Hepatocyte (in vitro differentiated cells): Measurements from ENCODE around the gene KDM2A. TPM values are rescaled to one million over a fixed set of nuclear protein-coding genes. Genes with fewer than 3 reads are reported as not detected.

Source experiments
- DNase-seq: peaks from one replicate; pipeline ENCODE4 v3.0.0-alpha.2; 2016; ENCODE audit warnings: low spot score
- H2AFZ ChIP-seq: fragments of 200-600 bp; sonication (generic); 2 replicates; pipeline ENCODE4 v1.6.0; 2016; ENCODE audit warnings: antibody characterized with exemption, mild to moderate bottlenecking
- H3K27ac ChIP-seq: fragments of 200-600 bp; sonication (generic); 2 replicates; pipeline ENCODE4 v1.5.1; 2016; ENCODE audit warnings: mild to moderate bottlenecking
- H3K27me3 ChIP-seq: fragments of 200-600 bp; sonication (generic); 2 replicates; pipeline ENCODE4 v1.6.1; 2016
- H3K36me3 ChIP-seq: fragments of 200-600 bp; sonication (generic); replicated peaks from 2 replicates; pipeline ENCODE4 v1.5.1; 2016; ENCODE audit warnings: low read depth; ENCODE audit not compliant: insufficient read depth
- H3K4me1 ChIP-seq: fragments of 200-600 bp; sonication (generic); 2 replicates; pipeline ENCODE4 v1.5.1; 2016; ENCODE audit warnings: mild to moderate bottlenecking, moderate library complexity; ENCODE audit not compliant: insufficient read depth
- H3K4me2 ChIP-seq: fragments of 200-600 bp; sonication (generic); 2 replicates; pipeline ENCODE4 v1.6.0; 2016
- H3K4me3 ChIP-seq: fragments of 200-600 bp; sonication (generic); 2 replicates; pipeline ENCODE4 v1.5.1; 2016; ENCODE audit warnings: mild to moderate bottlenecking
- H3K79me2 ChIP-seq: fragments of 200-600 bp; sonication (generic); 2 replicates; pipeline ENCODE4 v1.6.0; 2017; ENCODE audit warnings: mild to moderate bottlenecking
- H3K9me2 ChIP-seq: fragments of 200-600 bp; sonication (generic); replicated peaks from 2 replicates; pipeline ENCODE4 v1.6.0; 2017; ENCODE audit warnings: mild to moderate bottlenecking; ENCODE audit not compliant: insufficient read depth
- H3K9me3 ChIP-seq: fragments of 200-600 bp; sonication (generic); 2 replicates; pipeline ENCODE4 v1.5.1; 2016; ENCODE audit warnings: low read depth, mild to moderate bottlenecking
- H4K20me1 ChIP-seq: fragments of 200-600 bp; sonication (generic); 2 replicates; pipeline ENCODE4 v1.6.0; 2016; ENCODE audit warnings: mild to moderate bottlenecking; ENCODE audit not compliant: insufficient read depth, poor library complexity, severe bottlenecking
- CTCF ChIP-seq: fragments of 200-600 bp; sonication (generic); IDR thresholded peaks from 2 replicates; pipeline ENCODE4 v1.5.1; 2016; ENCODE audit warnings: antibody characterized with exemption, mild to moderate bottlenecking; ENCODE audit not compliant: poor library complexity
- EZH2 ChIP-seq: fragments of 200-600 bp; sonication (generic); IDR thresholded peaks from 2 replicates; pipeline ENCODE4 v1.6.1; 2016; ENCODE audit warnings: antibody characterized with exemption, mild to moderate bottlenecking, borderline replicate concordance
- EZH2phosphoT487 ChIP-seq: fragments of 200-600 bp; sonication (generic); IDR thresholded peaks from one replicate; pipeline ENCODE4 v1.6.1; 2018; ENCODE audit warnings: antibody characterized with exemption, mild to moderate bottlenecking, low read depth, moderate library complexity; ENCODE audit not compliant: unreplicated experiment, severe bottlenecking
- WGBS: methylation state at CpG from one replicate; pipeline ENCODE4 v1.1.6; 2016; ENCODE audit warnings: low lambda C conversion rate; ENCODE audit errors: missing lambda C conversion rate; 5-methylcytosine and 5-hydroxymethylcytosine counted together
- polyA plus RNA-seq: library from polyadenylated mRNA; unstranded; fragments of >200 nt; fragmentation: Nextera tagmentation; extraction: Ambion mirVana; gene quantifications from 2 replicates; pipeline ENCODE4 v1.2.1, GENCODE V29; 2016
- total RNA-seq: library from RNA; depleted of rRNA; stranded (reverse); fragments of >200 nt; gene quantifications from 2 replicates; pipeline ENCODE4 v1.2.3, GENCODE V29; 2014

The KDM2A gene
- total and polyA plus RNA-seq, 2 experiments from 2014 or later, result 18.7 to 51.2 TPM

GRCh38 chr11:67146516-67147226 lies 27.6 kb downstream of the KDM2A start:
- Histone ChIP-seq H3K27me3 (no peaks in the 10 kb centered on the region), H3K4me2 (no peak overlapping the region), H3K9me3 (no peaks in the 10 kb centered on the region), H3K79me2 (peaks cover 100% of the 10 kb centered on the region), H3K36me3 (no peaks in the 10 kb centered on the region), H2AFZ (no peak overlapping the region), H3K27ac (no peak overlapping the region), H3K9me2 (no peaks in the 10 kb centered on the region), H3K4me1 (no peaks in the 10 kb centered on the region), H3K4me3 (no peak overlapping the region), H4K20me1 (peaks cover 35% of the 10 kb centered on the region)
- DNase-seq, result no peak
- WGBS, result 85% methylated on average over 5 of the region's 5 CpGs
- TF ChIP-seq CTCF (no peak), EZH2phosphoT487 (no peak), EZH2 (no peak)

- Histone ChIP-seq H3K9me3 (no peaks in the 10 kb centered on the region), H3K4me2 (no peak overlapping the region), H3K4me3 (no peak overlapping the region), H3K79me2 (peaks cover 93% of the 10 kb centered on the region), H3K4me1 (no peaks in the 10 kb centered on the region), H3K27me3 (no peaks in the 10 kb centered on the region), H4K20me1 (peaks cover 20% of the 10 kb centered on the region), H2AFZ (no peak overlapping the region), H3K27ac (no peak overlapping the region), H3K36me3 (no peaks in the 10 kb centered on the region), H3K9me2 (no peaks in the 10 kb centered on the region)
- TF ChIP-seq CTCF, result no peak
- TF ChIP-seq EZH2, result no peak
- TF ChIP-seq EZH2phosphoT487, result no peak
- 94% methylated on average over 4 of the region's 4 CpGs for whole genome bisulfite sequencing
- DNase-seq, result no peak
These were observed 34.9 kb downstream of the KDM2A start for GRCh38 chr11:67153971-67154370.

GRCh38 chr11:67154726-67155125 lies 35.7 kb downstream of the KDM2A start:
- Histone ChIP-seq H2AFZ (no peak overlapping the region), H3K27ac (no peak overlapping the region), H3K4me1 (no peaks in the 10 kb centered on the region), H3K4me2 (no peak overlapping the region), H3K79me2 (peaks cover 93% of the 10 kb centered on the region), H3K9me3 (no peaks in the 10 kb centered on the region), H3K4me3 (no peak overlapping the region), H3K36me3 (no peaks in the 10 kb centered on the region), H3K27me3 (no peaks in the 10 kb centered on the region), H3K9me2 (no peaks in the 10 kb centered on the region), H4K20me1 (peaks cover 21% of the 10 kb centered on the region)
- TF ChIP-seq EZH2phosphoT487 (no peak), CTCF (no peak), EZH2 (no peak)
- DNase-seq, result no peak
- 98% methylated on average over 2 of the region's 2 CpGs for WGBS

GRCh38 chr11:67157691-67158090 lies 38.6 kb downstream of the KDM2A start:
- no peaks in the 10 kb centered on the region for H3K9me2 ChIP-seq
- no peak for DNase-seq
- no peak overlapping the region for H2AFZ ChIP-seq
- H3K36me3 ChIP-seq, result no peaks in the 10 kb centered on the region
- no peaks in the 10 kb centered on the region for H3K9me3 ChIP-seq
- no peaks in the 10 kb centered on the region for H3K27me3 ChIP-seq
- 96% methylated on average over 4 of the region's 4 CpGs for WGBS
- no peak overlapping the region for H3K4me3 ChIP-seq
- no peaks in the 10 kb centered on the region for H3K4me1 ChIP-seq
- H3K4me2 ChIP-seq, result peak overlapping the region; percentile 14
- TF ChIP-seq CTCF (no peak), EZH2 (no peak), EZH2phosphoT487 (no peak)
- peaks cover 42% of the 10 kb centered on the region for H4K20me1 ChIP-seq
- peak overlapping the region; percentile 5 for H3K27ac ChIP-seq
- peaks cover 93% of the 10 kb centered on the region for H3K79me2 ChIP-seq
